Immature natural killer cell (primary cell): ENCODE measurements around the gene KDM5A. TPM values are rescaled to one million over a fixed set of nuclear protein-coding genes. Genes with fewer than 3 reads are reported as not detected.
"Not testable (repeated sequence)": the region's sequence is repeated elsewhere in the genome, so short reads cannot be mapped to it uniquely, and the experiment has no call there.

Experiments
- DNase-seq, 3 donors: peaks; one replicate each; pipeline ENCODE4 v3.0.0; 2022; ENCODE audit warnings: mixed read lengths in 1 of 3
- H3K27ac Mint-ChIP-seq, 6 donors: one replicate each; pipeline ENCODE4 v1.8.0; 2020; ENCODE audit warnings: mixed read lengths in 6 of 6, mild to moderate bottlenecking in 5 of 6, inconsistent platforms in 4 of 6, moderate library complexity in 3 of 6
- H3K27me3 Mint-ChIP-seq, 3 donors: one replicate each; pipeline ENCODE4 v1.8.0; 2020 to 2021; ENCODE audit warnings: low read depth in 3 of 3, mild to moderate bottlenecking in 3 of 3, mixed read lengths in 3 of 3, moderate library complexity in 3 of 3, inconsistent platforms in 1 of 3
- H3K36me3 Mint-ChIP-seq, 3 donors: one replicate each; pipeline ENCODE4 v1.8.0; 2020; ENCODE audit warnings: mixed read lengths in 3 of 3, inconsistent platforms in 2 of 3, mild to moderate bottlenecking in 2 of 3
- H3K4me1 Mint-ChIP-seq, 2 donors: one replicate each; pipeline ENCODE4 v1.8.0; 2020; ENCODE audit warnings: inconsistent platforms in 2 of 2, mild to moderate bottlenecking in 2 of 2, mixed read lengths in 2 of 2, moderate library complexity in 1 of 2
- H3K4me3 Mint-ChIP-seq, 5 donors: one replicate each; pipeline ENCODE4 v1.8.0; 2020; ENCODE audit warnings: mild to moderate bottlenecking in 5 of 5, mixed read lengths in 5 of 5, inconsistent platforms in 3 of 5, moderate library complexity in 3 of 5
- H3K9me3 Mint-ChIP-seq, 6 donors: one replicate each; pipeline ENCODE4 v1.8.0; 2020; ENCODE audit warnings: mild to moderate bottlenecking in 6 of 6, mixed read lengths in 6 of 6, inconsistent platforms in 4 of 6, moderate library complexity in 3 of 6
- polyA plus RNA-seq, 3 donors: library from polyadenylated mRNA; unstranded; fragments of 300-500 nt; fragmentation: Illumina TruSeq; gene quantifications; one replicate each; pipeline ENCODE4 v1.2.3, GENCODE V29; 2021

KDM5A gene
- polyA plus RNA-seq, 3 donors from 2014 or later, result 42.4 to 89.5 (median 59.6) TPM

GRCh38 chr12:366820-367219 lies 22.3 kb downstream of the KDM5A start:
- DNase-seq, result no peak
- peaks cover 0 to 5% (median 0%) of the 10 kb centered on the region in 6 donors for H3K9me3 Mint-ChIP-seq
- H3K4me1 Mint-ChIP-seq, result peaks cover 9 to 39% of the 10 kb centered on the region in 2 donors
- no peaks in the 10 kb centered on the region for H3K27me3 Mint-ChIP-seq
- peaks cover 35 to 59% (median 36%) of the 10 kb centered on the region in 3 donors for H3K36me3 Mint-ChIP-seq
- H3K4me3 Mint-ChIP-seq, result no peak overlapping the region
- peak overlapping the region in 1 of 6 donors; percentile 45 for H3K27ac Mint-ChIP-seq

GRCh38 chr12:359091-359490 lies 30.0 kb downstream of the KDM5A start:
- peak overlapping the region in 2 of 6 donors; percentile 31 to 52 for H3K27ac Mint-ChIP-seq
- peaks cover 24 to 60% of the 10 kb centered on the region in 2 donors for H3K4me1 Mint-ChIP-seq
- H3K36me3 Mint-ChIP-seq, result peaks cover 34 to 62% (median 52%) of the 10 kb centered on the region in 3 donors
- DNase-seq, result no peak
- H3K9me3 Mint-ChIP-seq, result no peaks in the 10 kb centered on the region
- no peak overlapping the region for H3K4me3 Mint-ChIP-seq
- peaks cover 0 to 2% (median 0%) of the 10 kb centered on the region in 3 donors for H3K27me3 Mint-ChIP-seq

- H3K27me3 Mint-ChIP-seq, result peaks cover 0 to 2% (median 0%) of the 10 kb centered on the region in 3 donors
- no peaks in the 10 kb centered on the region for H3K9me3 Mint-ChIP-seq
- H3K4me1 Mint-ChIP-seq, result peaks cover 17 to 39% of the 10 kb centered on the region in 2 donors
- peak overlapping the region in 1 of 6 donors; percentile 39 for H3K27ac Mint-ChIP-seq
- H3K36me3 Mint-ChIP-seq, result peaks cover 28 to 56% (median 45%) of the 10 kb centered on the region in 3 donors
- no peak for DNase-seq
- no peak overlapping the region for H3K4me3 Mint-ChIP-seq
Measured at GRCh38 chr12:356276-356988, 32.7 kb downstream of the KDM5A start.

DNA sequence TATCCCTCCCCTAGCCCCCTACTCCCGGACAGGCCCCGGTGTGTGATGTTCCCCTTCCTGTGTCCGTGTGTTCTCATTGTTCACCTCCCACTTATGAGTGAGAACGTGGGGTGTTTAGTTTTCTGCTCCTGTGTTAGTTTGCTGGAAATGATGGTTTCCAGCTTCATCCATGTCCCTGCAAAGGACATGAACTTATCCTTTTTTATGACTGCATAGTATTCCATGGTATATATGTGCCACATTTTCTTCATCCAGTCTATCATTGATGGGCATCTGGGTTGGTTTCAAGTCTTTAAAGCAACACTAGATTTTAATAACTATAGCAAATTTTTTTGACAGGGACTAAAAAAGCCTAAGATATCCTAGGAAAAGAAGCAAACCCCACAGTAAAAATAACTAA lies 37.9 kb downstream of the KDM5A start:
- not testable (repeated sequence) for H3K9me3 Mint-ChIP-seq, H3K4me3 Mint-ChIP-seq, DNase-seq, H3K27me3 Mint-ChIP-seq
- H3K27ac Mint-ChIP-seq, result peak overlapping the region in 1 of 6 donors; percentile 82
- peaks cover 33 to 58% (median 34%) of the 10 kb centered on the region in 3 donors for H3K36me3 Mint-ChIP-seq
- H3K4me1 Mint-ChIP-seq, result peaks cover 25 to 34% of the 10 kb centered on the region in 2 donors

DNA sequence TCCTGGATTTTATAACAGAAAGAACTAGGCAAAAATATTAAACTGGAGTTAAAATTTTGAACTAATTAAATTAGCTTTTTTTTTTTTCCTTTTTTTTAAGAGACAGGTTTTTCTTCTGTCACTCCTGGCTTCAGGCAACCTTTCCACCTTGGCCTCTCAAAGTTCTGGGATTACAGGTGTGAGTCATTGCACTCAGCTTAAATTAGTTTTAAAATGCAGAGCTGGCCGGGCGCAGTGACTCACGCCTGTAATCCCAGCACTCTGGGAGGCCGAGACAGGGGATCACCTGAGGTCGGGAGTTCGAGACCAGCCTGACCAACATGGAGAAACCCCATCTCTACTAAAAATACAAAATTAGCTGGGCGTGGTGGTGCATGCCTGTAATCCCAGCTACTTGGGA lies 39.5 kb downstream of the KDM5A start:
- peaks cover 27 to 49% (median 33%) of the 10 kb centered on the region in 3 donors for H3K36me3 Mint-ChIP-seq
- not testable (repeated sequence) for H3K27me3 Mint-ChIP-seq, DNase-seq, H3K4me3 Mint-ChIP-seq, H3K9me3 Mint-ChIP-seq, H3K27ac Mint-ChIP-seq
- peaks cover 38 to 43% of the 10 kb centered on the region in 2 donors for H3K4me1 Mint-ChIP-seq

GRCh38 chr12:343036-343435 lies 46.1 kb downstream of the KDM5A start:
- DNase-seq, H3K4me3 Mint-ChIP-seq, H3K27me3 Mint-ChIP-seq, H3K9me3 Mint-ChIP-seq: not testable (repeated sequence)
- H3K36me3 Mint-ChIP-seq, result peaks cover 11 to 22% (median 19%) of the 10 kb centered on the region in 3 donors
- peaks cover 54 to 88% of the 10 kb centered on the region in 2 donors for H3K4me1 Mint-ChIP-seq
- peak overlapping the region in 1 of 6 donors; percentile 51 for H3K27ac Mint-ChIP-seq

DNA sequence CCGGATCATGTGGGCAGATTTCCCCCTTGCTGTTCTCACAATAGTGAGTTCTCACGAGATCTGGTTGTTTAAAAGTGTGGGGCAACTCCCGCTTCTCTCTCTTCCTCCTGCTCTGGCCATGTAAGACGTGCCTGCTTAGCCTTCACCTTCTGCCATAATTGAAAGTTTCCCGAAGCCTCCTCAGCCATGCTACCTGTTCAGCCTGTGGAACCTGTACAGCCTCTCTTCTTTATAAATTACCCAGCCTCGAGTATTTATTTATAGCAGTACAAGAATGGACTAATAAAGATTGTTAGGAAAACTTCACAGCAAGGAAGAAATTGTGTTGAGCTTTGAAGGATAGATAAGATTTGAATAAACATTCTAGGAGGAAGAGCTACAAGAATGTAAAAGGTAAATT lies 52.1 kb downstream of the KDM5A start:
- Mint-ChIP-seq H3K4me3 (peak overlapping the region in 1 of 5 donors; percentile 31), H3K36me3 (peaks cover 23 to 37% (median 27%) of the 10 kb centered on the region in 3 donors), H3K27me3 (peaks cover 0 to 2% (median 0%) of the 10 kb centered on the region in 3 donors), H3K4me1 (peaks cover 17 to 68% of the 10 kb centered on the region in 2 donors), H3K9me3 (no peaks in the 10 kb centered on the region), H3K27ac (peak overlapping the region in 4 of 6 donors; percentile 26 to 76 (median 70))
- DNase-seq, result no peak

DNA sequence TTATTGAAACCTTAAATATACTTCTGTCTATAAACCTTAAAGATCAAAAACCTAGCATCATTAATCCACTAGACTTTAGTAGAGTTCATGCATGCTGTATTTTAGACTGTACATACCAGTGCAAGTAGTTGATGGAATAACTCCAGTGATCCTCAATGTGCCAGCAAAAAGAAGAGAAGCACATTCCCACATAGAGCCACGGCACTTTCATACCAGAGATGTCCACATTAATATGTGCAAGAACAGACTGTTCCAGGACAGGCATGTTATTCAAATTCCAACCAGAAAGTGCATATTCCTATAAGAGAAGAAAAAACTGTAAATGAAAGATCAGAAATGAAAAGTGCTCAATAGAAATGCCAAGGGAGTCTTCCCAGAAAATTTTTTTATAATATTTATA lies 55.0 kb downstream of the KDM5A start:
- peaks cover 17 to 47% (median 36%) of the 10 kb centered on the region in 3 donors for H3K36me3 Mint-ChIP-seq
- H3K27ac Mint-ChIP-seq, result peak overlapping the region in 1 of 6 donors; percentile 3
- peaks cover 0 to 2% (median 0%) of the 10 kb centered on the region in 3 donors for H3K27me3 Mint-ChIP-seq
- no peak overlapping the region for H3K4me3 Mint-ChIP-seq
- peaks cover 9 to 48% of the 10 kb centered on the region in 2 donors for H3K4me1 Mint-ChIP-seq
- H3K9me3 Mint-ChIP-seq, result no peaks in the 10 kb centered on the region
- no peak for DNase-seq

GRCh38 chr12:332581-333205 lies 56.4 kb downstream of the KDM5A start:
- Mint-ChIP-seq H3K4me1 (peaks cover 7 to 42% of the 10 kb centered on the region in 2 donors), H3K36me3 (peaks cover 17 to 59% (median 40%) of the 10 kb centered on the region in 3 donors), H3K9me3 (no peaks in the 10 kb centered on the region), H3K27ac (peak overlapping the region in 2 of 6 donors; percentile 35 to 42), H3K4me3 (no peak overlapping the region), H3K27me3 (peaks cover 0 to 2% (median 0%) of the 10 kb centered on the region in 3 donors)
- no peak for DNase-seq

GRCh38 chr12:331287-331686 lies 57.8 kb downstream of the KDM5A start:
- H3K4me3 Mint-ChIP-seq, result no peak overlapping the region
- H3K27ac Mint-ChIP-seq, result peak overlapping the region in 4 of 6 donors; percentile 29 to 68 (median 54)
- peaks cover 11 to 34% of the 10 kb centered on the region in 2 donors for H3K4me1 Mint-ChIP-seq
- peaks cover 0 to 2% (median under 1%) of the 10 kb centered on the region in 3 donors for H3K27me3 Mint-ChIP-seq
- H3K9me3 Mint-ChIP-seq, result no peaks in the 10 kb centered on the region
- peaks cover 18 to 56% (median 40%) of the 10 kb centered on the region in 3 donors for H3K36me3 Mint-ChIP-seq
- DNase-seq, result no peak

GRCh38 chr12:325906-326305 lies 63.2 kb downstream of the KDM5A start:
- H3K27ac Mint-ChIP-seq, result peak overlapping the region in 3 of 6 donors; percentile 38 to 69 (median 68)
- H3K4me1 Mint-ChIP-seq, result peaks cover 14 to 31% of the 10 kb centered on the region in 2 donors
- peaks cover 0 to 3% (median 0%) of the 10 kb centered on the region in 3 donors for H3K27me3 Mint-ChIP-seq
- H3K4me3 Mint-ChIP-seq, result no peak overlapping the region
- DNase-seq, result no peak
- H3K9me3 Mint-ChIP-seq, result no peaks in the 10 kb centered on the region
- H3K36me3 Mint-ChIP-seq, result peaks cover 23 to 72% (median 44%) of the 10 kb centered on the region in 3 donors

- peak overlapping the region in 2 of 6 donors; percentile 12 to 33 for H3K27ac Mint-ChIP-seq
- no peak for DNase-seq
- no peak overlapping the region for H3K4me3 Mint-ChIP-seq
- no peaks in the 10 kb centered on the region for H3K9me3 Mint-ChIP-seq
- H3K36me3 Mint-ChIP-seq, result peaks cover 23 to 80% (median 51%) of the 10 kb centered on the region in 3 donors
- H3K27me3 Mint-ChIP-seq, result peaks cover 0 to 6% (median 0%) of the 10 kb centered on the region in 3 donors
- H3K4me1 Mint-ChIP-seq, result peaks cover 14 to 27% of the 10 kb centered on the region in 2 donors
Measured at GRCh38 chr12:323507-323906, 65.6 kb downstream of the KDM5A start.

DNA sequence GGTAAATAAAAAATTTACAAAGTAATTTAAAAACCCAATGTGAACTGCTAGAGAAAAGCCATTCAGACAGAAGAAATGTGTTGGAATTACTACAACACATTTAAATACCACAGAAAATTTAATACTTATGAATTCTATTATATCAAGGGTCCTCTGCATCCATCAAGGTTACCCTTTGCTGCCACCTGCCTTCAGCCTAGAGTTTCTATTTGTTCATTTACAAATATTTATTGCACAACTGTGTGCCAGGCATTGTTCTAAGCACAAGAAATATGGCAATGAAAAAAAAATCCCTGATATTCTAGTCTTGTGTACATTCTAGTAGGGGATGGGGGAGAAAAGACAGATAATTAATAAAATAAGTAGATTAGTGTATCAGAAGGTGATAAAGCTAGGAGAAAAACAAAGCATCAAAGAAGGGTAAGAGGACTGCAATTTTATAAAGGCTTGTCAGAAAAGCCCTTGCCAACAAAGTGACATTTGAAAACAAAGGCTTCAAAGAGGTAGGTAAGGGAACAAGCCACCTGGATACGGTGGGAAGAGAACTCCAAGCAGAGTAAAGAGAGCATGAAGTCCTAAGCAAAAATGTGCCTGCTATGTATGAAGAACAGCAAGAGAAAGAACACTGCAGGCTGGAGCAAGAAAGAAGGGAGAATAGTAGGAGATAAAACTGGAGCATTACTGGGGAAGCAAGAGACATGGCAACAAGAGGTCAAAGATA lies 67.4 kb downstream of the KDM5A start:
- DNase-seq, result no peak
- peaks cover 11 to 27% of the 10 kb centered on the region in 2 donors for H3K4me1 Mint-ChIP-seq
- no peak overlapping the region for H3K4me3 Mint-ChIP-seq
- peaks cover 26 to 84% (median 59%) of the 10 kb centered on the region in 3 donors for H3K36me3 Mint-ChIP-seq
- H3K27me3 Mint-ChIP-seq, result peaks cover 0 to 7% (median 2%) of the 10 kb centered on the region in 3 donors
- H3K27ac Mint-ChIP-seq, result peak overlapping the region in 2 of 6 donors; percentile 48 to 64
- H3K9me3 Mint-ChIP-seq, result no peaks in the 10 kb centered on the region
